HG03521 (cell line): ENCODE measurements around the gene TMC5.

Source experiments
- ATAC-seq: cut with Tn5 transposase; IDR thresholded peaks from one replicate; pipeline ENCODE4 v1.9.1; 2021; ENCODE audit warnings: mild to moderate bottlenecking, moderate library complexity; ENCODE audit not compliant: unreplicated experiment

The TMC5 gene

GRCh38 chr16:19503461-19504075 lies 85.9 kb downstream of the TMC5 start:
- ATAC-seq = no peak

GRCh38 chr16:19505600-19506303 lies 88.1 kb downstream of the TMC5 start:
- ATAC-seq = no peak

- ATAC-seq = no peak
Measured at GRCh38 chr16:19506965-19507364, 89.3 kb downstream of the TMC5 start.

- no peak for ATAC-seq
Measured at GRCh38 chr16:19507867-19508266, 90.2 kb downstream of the TMC5 start.

GRCh38 chr16:19512297-19512696 lies 94.6 kb downstream of the TMC5 start:
- no peak for ATAC-seq

- ATAC-seq = no peak
Measured at GRCh38 chr16:19513377-19514053, 95.8 kb downstream of the TMC5 start.

- no peak for ATAC-seq
Measured at GRCh38 chr16:19515757-19516156, 98.1 kb downstream of the TMC5 start.

- ATAC-seq = no peak
Measured at GRCh38 chr16:19517424-19518089, 99.9 kb downstream of the TMC5 start.

GRCh38 chr16:19518388-19518787 lies 100.7 kb downstream of the TMC5 start:
- no peak for ATAC-seq

GRCh38 chr16:19520861-19521331 lies 103.2 kb downstream of the TMC5 start:
- ATAC-seq = no peak

- peak; percentile 73 for ATAC-seq
Measured at GRCh38 chr16:19521471-19522396, 104.1 kb downstream of the TMC5 start, which contains the start of gene GDE1. GDE1 (minus strand) TSS chr16:19522098; CDS start chr16:19521964, 134 bp downstream.

- ATAC-seq = no peak
Measured at GRCh38 chr16:19522397-19522732, 104.7 kb downstream of the TMC5 start.

GRCh38 chr16:19522760-19523159 lies 105.1 kb downstream of the TMC5 start:
- no peak for ATAC-seq

- no peak for ATAC-seq
Measured at GRCh38 chr16:19523184-19523558, 105.5 kb downstream of the TMC5 start.

GRCh38 chr16:19523559-19524355 lies 106.1 kb downstream of the TMC5 start, which contains the start of gene CCP110:
CCP110 (plus strand) TSS chr16:19523942; CDS start chr16:19527882, 3,940 bp downstream.
- ATAC-seq = peak; percentile 74

- no peak for ATAC-seq
Measured at GRCh38 chr16:19524356-19524615, 106.6 kb downstream of the TMC5 start.

- ATAC-seq = no peak
Measured at GRCh38 chr16:19524616-19525384, 107.1 kb downstream of the TMC5 start.

- no peak for ATAC-seq
Measured at GRCh38 chr16:19525385-19525723, 107.7 kb downstream of the TMC5 start.

GRCh38 chr16:19527161-19527560 lies 109.5 kb downstream of the TMC5 start:
- no peak for ATAC-seq
